HG02970 (cell line): Measurements from ENCODE around the gene OR10P1.
"Not testable (repeated sequence)": the region's sequence is repeated elsewhere in the genome, so short reads cannot be mapped to it uniquely, and the experiment has no call there.

Experiments
- ATAC-seq: cut with Tn5 transposase; IDR thresholded peaks from one replicate; pipeline ENCODE4 v1.9.1; 2021; ENCODE audit warnings: mild to moderate bottlenecking, moderate library complexity, moderate number of reproducible peaks; ENCODE audit not compliant: unreplicated experiment, low FRiP score

OR10P1 gene

GRCh38 chr12:55650620-55651298, 14.1 kb downstream of the OR10P1 start:
- ATAC-seq, result not testable (repeated sequence)

GRCh38 chr12:55651299-55651683, 14.6 kb downstream of the OR10P1 start:
- no peak for ATAC-seq

GRCh38 chr12:55652352-55652751, 15.7 kb downstream of the OR10P1 start:
- no peak for ATAC-seq

- ATAC-seq, result no peak
These were observed 16.3 kb downstream of the OR10P1 start for GRCh38 chr12:55653031-55653430.

GRCh38 chr12:55654511-55655214, 18.0 kb downstream of the OR10P1 start:
- ATAC-seq, result no peak

GRCh38 chr12:55657212-55657611, 20.5 kb downstream of the OR10P1 start:
- no peak for ATAC-seq

GRCh38 chr12:55658212-55658611, 21.5 kb downstream of the OR10P1 start:
- ATAC-seq, result no peak

GRCh38 chr12:55658635-55659391, 22.1 kb downstream of the OR10P1 start:
- no peak for ATAC-seq

GRCh38 chr12:55659486-55660385, 23.0 kb downstream of the OR10P1 start:
- ATAC-seq, result no peak

GRCh38 chr12:55663391-55663790, 26.7 kb downstream of the OR10P1 start:
- no peak for ATAC-seq

- no peak for ATAC-seq
These were observed 28.1 kb downstream of the OR10P1 start for GRCh38 chr12:55664826-55665225.

- ATAC-seq, result no peak
These were observed 29.8 kb downstream of the OR10P1 start for GRCh38 chr12:55666508-55666907.

- no peak for ATAC-seq
These were observed 33.6 kb downstream of the OR10P1 start for GRCh38 chr12:55670276-55670675.

GRCh38 chr12:55671746-55672145, 35.1 kb downstream of the OR10P1 start:
- no peak for ATAC-seq

- ATAC-seq, result no peak
These were observed 36.9 kb downstream of the OR10P1 start for GRCh38 chr12:55673638-55674037.

- no peak for ATAC-seq
These were observed 39.0 kb downstream of the OR10P1 start for GRCh38 chr12:55675666-55676065.

GRCh38 chr12:55676707-55677106, 40.0 kb downstream of the OR10P1 start:
- ATAC-seq, result no peak

- no peak for ATAC-seq
These were observed 43.0 kb downstream of the OR10P1 start for GRCh38 chr12:55679691-55680090.

- ATAC-seq, result no peak
These were observed 44.7 kb downstream of the OR10P1 start for GRCh38 chr12:55681142-55682077.
